Breast epithelium (tissue), 4 donors: ENCODE results near the gene DCD. TPM values are rescaled to one million over a fixed set of nuclear protein-coding genes. Genes with fewer than 3 reads are reported as not detected.

Experiments
- DNase-seq, 2 donors: peaks; one replicate each; pipeline ENCODE4 v3.0.0-alpha.2; 2019; ENCODE audit warnings: low spot score in 2 of 2
- H3K27ac ChIP-seq, 2 donors: fragments of 200-600 bp; sonication (generic) in 1 of 2; one replicate each; pipeline ENCODE4 v1.5.1; 2016 to 2019; ENCODE audit warnings: mild to moderate bottlenecking in 1 of 2
- H3K27me3 ChIP-seq, 2 donors: fragments of 200-600 bp; sonication (generic) in 1 of 2; one replicate each; pipeline versions ENCODE4 v1.5.1 to v1.6.0; 2017 to 2019; ENCODE audit warnings: control low read depth in 1 of 2, mild to moderate bottlenecking in 1 of 2
- H3K36me3 ChIP-seq: fragments of 200-600 bp; one replicate; pipeline ENCODE4 v1.5.1; 2019
- H3K4me1 ChIP-seq, 2 donors: fragments of 200-600 bp; sonication (generic); one replicate each; pipeline ENCODE4 v1.5.1; 2016 to 2019; ENCODE audit warnings: control low read depth in 1 of 2
- H3K4me3 ChIP-seq, 3 donors: fragments of 200-600 bp; sonication (generic); 1 replicate in 2 of 3; 2 replicates in 1 of 3; pipeline ENCODE4 v1.5.1; 2016 to 2019; ENCODE audit warnings: mild to moderate bottlenecking in 3 of 3, moderate library complexity in 2 of 3
- H3K9me3 ChIP-seq, 2 donors: fragments of 200-600 bp; sonication (generic) in 1 of 2; one replicate each; pipeline ENCODE4 v1.5.1; 2016 to 2019; ENCODE audit warnings: control low read depth in 1 of 2
- POLR2A ChIP-seq: fragments of 450-650 bp; IDR thresholded peaks from one replicate; pipeline ENCODE4 v1.6.1; 2016; ENCODE audit warnings: antibody characterized with exemption, mild to moderate bottlenecking, moderate library complexity
- POLR2AphosphoS5 ChIP-seq, 3 donors: sonication (generic); formaldehyde crosslinking; IDR thresholded peaks; one replicate each; pipeline ENCODE4 v1.6.1; 2017; ENCODE audit warnings: antibody characterized with exemption in 3 of 3
- intact Hi-C: fragments of 100-400 bp; cut with DNase I; formaldehyde crosslinking; loops from one replicate; pipeline ENCODE4 v1.15.1; 2023; ENCODE audit warnings: low total_unique reads
- total RNA-seq, 3 donors: library from RNA; depleted of rRNA; stranded (reverse); fragments of >200 nt; gene quantifications; one replicate each; pipeline ENCODE4 v1.1.0, GENCODE V29; 2016
- TF ChIP-seq, protein P1 (sequence below), 3 donors: fragments of 450-650 bp; IDR thresholded peaks; one replicate each; pipeline ENCODE4 v1.5.1; 2016 to 2017; ENCODE audit warnings: antibody characterized with exemption in 3 of 3, mild to moderate bottlenecking in 3 of 3, moderate library complexity in 3 of 3

DCD gene
- total RNA-seq, 3 donors from 2014 or later, result not detected

GRCh38 chr12:54662026-54662425, 13.9 kb upstream of the DCD start:
- H3K27me3 ChIP-seq, result no peaks in the 10 kb centered on the region
- TF ChIP-seq, protein P1, sequence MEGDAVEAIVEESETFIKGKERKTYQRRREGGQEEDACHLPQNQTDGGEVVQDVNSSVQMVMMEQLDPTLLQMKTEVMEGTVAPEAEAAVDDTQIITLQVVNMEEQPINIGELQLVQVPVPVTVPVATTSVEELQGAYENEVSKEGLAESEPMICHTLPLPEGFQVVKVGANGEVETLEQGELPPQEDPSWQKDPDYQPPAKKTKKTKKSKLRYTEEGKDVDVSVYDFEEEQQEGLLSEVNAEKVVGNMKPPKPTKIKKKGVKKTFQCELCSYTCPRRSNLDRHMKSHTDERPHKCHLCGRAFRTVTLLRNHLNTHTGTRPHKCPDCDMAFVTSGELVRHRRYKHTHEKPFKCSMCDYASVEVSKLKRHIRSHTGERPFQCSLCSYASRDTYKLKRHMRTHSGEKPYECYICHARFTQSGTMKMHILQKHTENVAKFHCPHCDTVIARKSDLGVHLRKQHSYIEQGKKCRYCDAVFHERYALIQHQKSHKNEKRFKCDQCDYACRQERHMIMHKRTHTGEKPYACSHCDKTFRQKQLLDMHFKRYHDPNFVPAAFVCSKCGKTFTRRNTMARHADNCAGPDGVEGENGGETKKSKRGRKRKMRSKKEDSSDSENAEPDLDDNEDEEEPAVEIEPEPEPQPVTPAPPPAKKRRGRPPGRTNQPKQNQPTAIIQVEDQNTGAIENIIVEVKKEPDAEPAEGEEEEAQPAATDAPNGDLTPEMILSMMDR (IDR thresholded peaks at IDR 0.05), result no peak
- no peak for TF ChIP-seq POLR2A
- no peak for DNase-seq
- no peak overlapping the region for H3K4me3 ChIP-seq
- intact Hi-C loops, result no loop called here
- H3K27ac ChIP-seq, result peak overlapping the region in 1 of 2 donors; percentile 41
- no peaks in the 10 kb centered on the region for H3K4me1 ChIP-seq
- H3K36me3 ChIP-seq, result no peaks in the 10 kb centered on the region
- H3K9me3 ChIP-seq, result no peaks in the 10 kb centered on the region

DNA sequence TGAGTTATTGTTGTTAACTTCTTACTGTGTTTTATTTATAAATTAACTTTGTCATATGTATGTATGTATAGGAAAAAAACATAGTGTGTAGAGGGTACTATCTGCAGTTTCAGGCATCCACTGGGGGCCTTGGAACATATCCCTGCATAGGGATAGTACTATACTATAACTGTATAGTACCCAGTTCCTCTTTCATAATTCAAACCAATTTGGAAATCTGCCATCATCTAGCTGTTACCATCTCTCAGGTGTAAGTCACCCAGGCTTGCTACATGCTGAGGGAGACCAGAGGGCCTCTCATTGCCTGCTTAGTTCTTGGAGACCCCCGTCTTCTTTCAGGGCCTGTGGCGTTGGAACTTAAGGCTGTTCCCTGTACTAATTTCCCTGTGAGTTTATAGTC, 12.9 kb upstream of the DCD start:
- no peak for TF ChIP-seq POLR2AphosphoS5 (IDR thresholded peaks at IDR 0.05)
- TF ChIP-seq, protein P1 (IDR thresholded peaks at IDR 0.05), result no peak
- TF ChIP-seq POLR2A, result no peak
- no peaks in the 10 kb centered on the region for H3K4me1 ChIP-seq
- H3K4me3 ChIP-seq, result no peak overlapping the region
- intact Hi-C loops, result no loop called here
- no peak for DNase-seq
- H3K27me3 ChIP-seq, result no peaks in the 10 kb centered on the region
- no peaks in the 10 kb centered on the region for H3K36me3 ChIP-seq
- no peaks in the 10 kb centered on the region for H3K9me3 ChIP-seq
- peak overlapping the region; percentile 41 to 74 for H3K27ac ChIP-seq

GRCh38 chr12:54660320-54660962, 12.3 kb upstream of the DCD start:
- intact Hi-C loops, result no loop called here
- no peak overlapping the region for H3K4me3 ChIP-seq
- H3K4me1 ChIP-seq, result no peaks in the 10 kb centered on the region
- no peaks in the 10 kb centered on the region for H3K36me3 ChIP-seq
- H3K27ac ChIP-seq, result peak overlapping the region; percentile 41 to 74
- TF ChIP-seq, protein P1 (IDR thresholded peaks at IDR 0.05), result no peak
- TF ChIP-seq POLR2A (no peak), POLR2AphosphoS5 (IDR thresholded peaks at IDR 0.05) (no peak)
- H3K27me3 ChIP-seq, result no peaks in the 10 kb centered on the region
- H3K9me3 ChIP-seq, result no peaks in the 10 kb centered on the region
- peak in 1 of 2 donors; percentile 57 for DNase-seq

DNA sequence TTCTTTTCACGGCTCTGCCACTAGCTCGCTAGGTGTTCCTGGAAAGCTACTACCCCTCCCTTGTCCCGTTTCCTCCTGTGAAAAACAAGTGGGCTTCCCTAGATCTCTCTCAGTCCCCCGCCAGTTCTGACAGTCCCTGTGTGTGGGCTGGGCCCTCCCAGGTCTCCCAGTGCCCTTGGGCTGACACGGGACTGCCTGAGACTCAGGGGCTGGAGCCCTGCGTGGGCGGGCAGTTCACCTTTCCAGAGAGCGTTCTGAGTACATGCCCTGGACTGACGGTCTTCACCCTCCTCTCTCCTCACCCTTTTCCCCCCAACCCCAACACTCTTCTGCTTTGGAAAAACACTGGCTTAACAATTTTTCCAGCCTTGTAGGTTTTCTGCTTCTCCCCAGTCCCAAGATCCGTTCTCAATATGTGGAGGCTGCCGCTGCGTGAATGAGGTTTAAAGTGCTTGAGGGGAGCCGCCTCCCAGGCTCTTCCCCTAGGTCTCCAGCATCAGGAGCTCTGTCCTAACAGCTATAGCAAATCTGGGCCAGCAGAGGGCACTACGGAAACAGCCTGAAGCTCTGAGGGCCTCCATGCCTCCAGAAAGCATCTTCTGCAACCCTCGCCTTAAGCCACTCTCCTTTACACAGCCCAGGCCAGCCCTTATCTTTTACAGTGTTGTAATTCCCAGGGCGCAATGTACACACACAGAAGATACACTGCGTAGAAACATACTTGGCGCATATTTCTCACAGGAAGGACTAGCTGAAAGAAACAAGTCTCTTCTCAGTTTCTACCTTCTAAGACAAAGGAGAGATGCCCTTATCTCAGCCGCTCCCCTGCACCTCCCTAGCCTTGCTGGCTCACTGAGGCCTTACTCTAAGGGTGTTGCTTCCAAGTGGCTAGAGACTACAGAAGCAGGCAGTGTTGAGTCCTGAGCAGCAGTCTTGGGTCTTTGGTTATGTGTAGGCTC, 10.4 kb upstream of the DCD start:
- no peaks in the 10 kb centered on the region for H3K4me1 ChIP-seq
- H3K9me3 ChIP-seq, result no peaks in the 10 kb centered on the region
- intact Hi-C loops, result no loop called here
- H3K4me3 ChIP-seq, result no peak overlapping the region
- H3K27me3 ChIP-seq, result no peaks in the 10 kb centered on the region
- H3K27ac ChIP-seq, result peak overlapping the region in 1 of 2 donors; percentile 20
- TF ChIP-seq POLR2A, result no peak
- TF ChIP-seq, protein P1 (IDR thresholded peaks at IDR 0.05), result peak in 1 of 3 donors; percentile 15
- no peak for TF ChIP-seq POLR2AphosphoS5 (IDR thresholded peaks at IDR 0.05)
- DNase-seq, result no peak
- no peaks in the 10 kb centered on the region for H3K36me3 ChIP-seq

DNA sequence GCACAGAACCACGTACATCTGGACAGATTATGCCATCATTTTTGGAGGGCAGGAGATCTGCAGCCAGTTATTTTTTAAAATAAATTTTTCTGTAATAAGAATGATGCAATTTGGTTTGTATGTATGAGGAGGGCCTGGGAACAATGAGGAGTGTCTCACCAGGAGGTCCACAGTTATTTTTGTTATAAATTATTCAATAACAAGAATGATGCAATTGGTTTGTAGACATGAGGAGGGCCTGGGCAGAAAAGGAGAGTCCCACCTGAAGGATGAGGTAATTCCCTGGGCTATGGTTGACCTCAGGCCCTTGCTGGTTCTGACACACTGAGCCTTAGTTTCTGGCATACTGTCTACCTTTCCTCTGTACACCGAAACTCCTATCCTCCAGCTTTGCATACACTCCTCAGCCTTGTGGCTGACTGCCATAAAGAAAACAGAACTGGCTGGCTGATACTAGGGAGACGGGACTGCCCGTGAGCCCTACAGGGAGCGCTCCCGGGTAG, 9.0 kb upstream of the DCD start:
- no peaks in the 10 kb centered on the region for H3K9me3 ChIP-seq
- no peaks in the 10 kb centered on the region for H3K27me3 ChIP-seq
- intact Hi-C loops, result no loop called here
- H3K4me3 ChIP-seq, result no peak overlapping the region
- no peak for DNase-seq
- no peaks in the 10 kb centered on the region for H3K4me1 ChIP-seq
- TF ChIP-seq POLR2AphosphoS5 (IDR thresholded peaks at IDR 0.05) (no peak), POLR2A (no peak)
- no peaks in the 10 kb centered on the region for H3K36me3 ChIP-seq
- H3K27ac ChIP-seq, result peak overlapping the region; percentile 20 to 55
